CD4-positive, alpha-beta T cell (primary cell): ENCODE data around the gene NCKAP5. TPM values are rescaled to one million over a fixed set of nuclear protein-coding genes. Genes with fewer than 3 reads are reported as not detected.

ENCODE experiments used
- ATAC-seq: fragments of 200-7000 bp; cut with Tn5 transposase; one replicate; pipeline ENCODE4 v1.10.0; 2022; ENCODE audit warnings: mild to moderate bottlenecking; ENCODE audit not compliant: poor library complexity
- CTCF ChIA-PET: fragments of 350-600 bp; sonication (Branson Sonifier 250); formaldehyde crosslinking; loops from one replicate; lab custom pipeline; 2021; ENCODE audit warnings: antibody characterized with exemption, inconsistent platforms; lab: Charles Lee
- POLR2A ChIA-PET: fragments of 350-600 bp; sonication (Branson Sonifier 250); formaldehyde crosslinking; loops from one replicate; lab custom pipeline; 2021; ENCODE audit warnings: antibody characterized with exemption, inconsistent platforms; lab: Charles Lee
- DNase-seq, 14 experiments: peaks; one replicate each; pipeline ENCODE4 v3.0.0-alpha.2; 2013 to 2020; ENCODE audit warnings: mixed read lengths in 2 of 14
- H3K27ac ChIP-seq, 2 donors: one replicate each; pipeline versions ENCODE4 v1.5.1 to v1.7.0; 2013; ENCODE audit warnings: low read length in 2 of 2, low read depth in 1 of 2, mild to moderate bottlenecking in 1 of 2
- H3K27me3 ChIP-seq, 2 experiments: 1 replicate in 1 of 2; 2 replicates in 1 of 2; pipeline versions ENCODE4 v1.6.1 to v1.7.0; 2013; ENCODE audit warnings: low read length in 2 of 2, control low read depth in 1 of 2, mild to moderate bottlenecking in 1 of 2, moderate library complexity in 1 of 2; ENCODE audit not compliant: insufficient read depth in 2 of 2, control insufficient read depth in 1 of 2
- H3K36me3 ChIP-seq: one replicate; pipeline ENCODE4 v1.6.1; 2013; ENCODE audit warnings: low read length, control low read depth; ENCODE audit not compliant: insufficient read depth
- H3K4me1 ChIP-seq: one replicate; pipeline ENCODE4 v1.6.1; 2013; ENCODE audit warnings: low read length, control low read depth; ENCODE audit not compliant: insufficient read depth
- H3K4me3 ChIP-seq: one replicate; pipeline ENCODE4 v1.5.1; 2013; ENCODE audit warnings: mild to moderate bottlenecking, low read length, moderate library complexity
- H3K9me3 ChIP-seq, 2 experiments: 1 replicate in 1 of 2; 2 replicates in 1 of 2; pipeline versions ENCODE4 v1.6.1 to v1.7.0; 2013; ENCODE audit warnings: low read length in 2 of 2, mild to moderate bottlenecking in 2 of 2, control low read depth in 1 of 2, moderate library complexity in 1 of 2; ENCODE audit not compliant: control insufficient read depth in 1 of 2, insufficient read depth in 1 of 2
- H3K27ac Mint-ChIP-seq: one replicate; pipeline ENCODE4 v1.8.0; 2020; ENCODE audit warnings: mixed read lengths
- H3K27me3 Mint-ChIP-seq: one replicate; pipeline ENCODE4 v1.8.0; 2021; ENCODE audit warnings: mixed read lengths
- H3K36me3 Mint-ChIP-seq: one replicate; pipeline ENCODE4 v1.8.0; 2021; ENCODE audit warnings: low read depth, mixed read lengths
- H3K4me1 Mint-ChIP-seq: one replicate; pipeline ENCODE4 v1.8.0; 2021; ENCODE audit warnings: low read depth, mixed read lengths
- H3K4me3 Mint-ChIP-seq: one replicate; pipeline ENCODE4 v1.8.0; 2020; ENCODE audit warnings: mild to moderate bottlenecking, mixed read lengths
- H3K9me3 Mint-ChIP-seq: one replicate; pipeline ENCODE4 v1.8.0; 2020; ENCODE audit warnings: mixed read lengths
- intact Hi-C, 2 experiments: fragments of 100-400 bp; cut with DNase I in 1 of 2; cut with micrococcal nuclease in 1 of 2; formaldehyde crosslinking; loops; one replicate each; pipeline versions ENCODE4 v1.15.1 to v1.9.0; 2023 to 2025; cut with DNase I, micrococcal nuclease
- total RNA-seq, 174 experiments: library from RNA in 2 of 174; stranded (reverse) in 2 of 174; gene quantifications; one replicate each; pipeline ENCODE4 v1.2.3 and lab custom pipeline; 2021 to 2026
- TF ChIP-seq, protein P1 (sequence below): fragments of 200-600 bp; IDR thresholded peaks from one replicate; pipeline ENCODE4 v1.8.0; 2022; ENCODE audit warnings: antibody characterized with exemption, mild to moderate bottlenecking

NCKAP5 gene
- total RNA-seq, 2 experiments from 2014 or later: not detected

DNA sequence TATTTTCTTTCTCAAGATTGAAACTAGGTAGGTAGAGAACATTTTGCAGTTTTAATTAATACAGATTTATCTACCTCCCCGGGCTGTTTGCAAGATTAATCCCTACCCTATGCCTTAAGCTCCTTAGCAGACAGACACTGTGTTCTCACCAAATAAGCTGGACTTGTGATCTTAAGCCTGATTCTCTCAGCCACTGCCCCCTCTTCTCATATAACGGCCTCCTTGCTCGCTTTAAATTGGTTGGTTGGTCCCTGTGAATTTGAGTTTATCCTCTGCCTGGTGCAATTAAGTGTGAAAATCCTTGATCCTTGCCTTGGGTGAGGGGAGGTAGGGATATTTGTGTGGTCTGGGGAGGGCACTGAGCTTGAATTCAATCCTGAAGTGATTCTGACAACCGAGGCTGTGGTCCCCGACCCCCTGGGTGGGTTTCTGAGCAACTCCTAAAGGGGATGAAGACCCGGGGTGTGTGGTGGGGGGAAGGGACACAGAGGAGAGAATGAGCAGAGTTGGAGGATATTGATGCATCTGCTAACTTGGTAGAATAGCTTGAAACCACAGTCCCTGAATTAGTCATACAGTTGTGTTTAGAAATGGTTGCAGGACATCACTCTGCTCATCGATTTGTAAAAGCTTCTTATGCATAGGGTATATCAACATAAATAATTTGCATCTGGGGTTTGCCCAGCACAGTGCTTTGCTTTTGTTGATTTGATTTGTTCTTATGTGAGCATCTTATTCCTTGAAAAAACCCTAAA is 36.9 kb upstream of the NCKAP5 start:
- no peaks in the 10 kb centered on the region for H3K4me1 Mint-ChIP-seq
- ChIA-PET POLR2A (no interaction called here), CTCF (no interaction called here)
- H3K4me3 Mint-ChIP-seq: no peak overlapping the region
- ATAC-seq: no peak
- Histone ChIP-seq H3K4me3 (no peak overlapping the region), H3K27me3 (peaks cover 0 to 6% of the 10 kb centered on the region in 2 experiments), H3K9me3 (peaks cover 0 to 16% of the 10 kb centered on the region in 2 experiments), H3K27ac (no peak overlapping the region), H3K36me3 (no peaks in the 10 kb centered on the region), H3K4me1 (no peaks in the 10 kb centered on the region)
- H3K27me3 Mint-ChIP-seq: peaks cover 4% of the 10 kb centered on the region
- TF ChIP-seq, protein P1, sequence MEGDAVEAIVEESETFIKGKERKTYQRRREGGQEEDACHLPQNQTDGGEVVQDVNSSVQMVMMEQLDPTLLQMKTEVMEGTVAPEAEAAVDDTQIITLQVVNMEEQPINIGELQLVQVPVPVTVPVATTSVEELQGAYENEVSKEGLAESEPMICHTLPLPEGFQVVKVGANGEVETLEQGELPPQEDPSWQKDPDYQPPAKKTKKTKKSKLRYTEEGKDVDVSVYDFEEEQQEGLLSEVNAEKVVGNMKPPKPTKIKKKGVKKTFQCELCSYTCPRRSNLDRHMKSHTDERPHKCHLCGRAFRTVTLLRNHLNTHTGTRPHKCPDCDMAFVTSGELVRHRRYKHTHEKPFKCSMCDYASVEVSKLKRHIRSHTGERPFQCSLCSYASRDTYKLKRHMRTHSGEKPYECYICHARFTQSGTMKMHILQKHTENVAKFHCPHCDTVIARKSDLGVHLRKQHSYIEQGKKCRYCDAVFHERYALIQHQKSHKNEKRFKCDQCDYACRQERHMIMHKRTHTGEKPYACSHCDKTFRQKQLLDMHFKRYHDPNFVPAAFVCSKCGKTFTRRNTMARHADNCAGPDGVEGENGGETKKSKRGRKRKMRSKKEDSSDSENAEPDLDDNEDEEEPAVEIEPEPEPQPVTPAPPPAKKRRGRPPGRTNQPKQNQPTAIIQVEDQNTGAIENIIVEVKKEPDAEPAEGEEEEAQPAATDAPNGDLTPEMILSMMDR: no peak
- intact Hi-C loops: no loop called here
- no peak for DNase-seq
- no peaks in the 10 kb centered on the region for H3K9me3 Mint-ChIP-seq
- no peak overlapping the region for H3K27ac Mint-ChIP-seq
- H3K36me3 Mint-ChIP-seq: no peaks in the 10 kb centered on the region

DNA sequence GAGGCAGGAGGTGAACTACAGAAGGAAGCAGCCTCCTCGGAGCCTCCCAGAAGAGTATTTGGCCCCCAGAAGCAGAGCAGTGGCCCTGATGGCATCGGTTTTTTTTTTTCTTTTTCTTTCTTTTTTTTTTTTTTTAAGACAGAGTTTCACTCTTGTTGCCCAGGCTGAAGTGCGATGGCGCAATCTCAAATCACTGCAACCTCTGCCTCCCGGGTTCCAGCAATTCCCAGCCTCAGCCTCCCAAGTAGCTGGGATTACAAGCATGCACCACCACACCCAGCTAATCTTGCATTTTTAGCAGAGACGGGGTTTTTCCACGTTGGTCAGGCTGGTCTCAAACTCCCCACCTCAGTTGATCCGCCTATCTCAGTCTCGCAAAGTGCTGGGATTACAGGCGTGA is 34.8 kb upstream of the NCKAP5 start:
- intact Hi-C loops: no loop called here
- no peaks in the 10 kb centered on the region for H3K36me3 Mint-ChIP-seq
- ATAC-seq (no peak), DNase-seq (no peak)
- H3K4me1 Mint-ChIP-seq: no peaks in the 10 kb centered on the region
- Histone ChIP-seq H3K9me3 (peaks cover 0 to 17% of the 10 kb centered on the region in 2 experiments), H3K4me3 (no peak overlapping the region), H3K27ac (no peak overlapping the region), H3K4me1 (no peaks in the 10 kb centered on the region), H3K27me3 (peaks cover 0 to 4% of the 10 kb centered on the region in 2 experiments), H3K36me3 (no peaks in the 10 kb centered on the region)
- H3K27ac Mint-ChIP-seq: no peak overlapping the region
- no peaks in the 10 kb centered on the region for H3K9me3 Mint-ChIP-seq
- no peak overlapping the region for H3K4me3 Mint-ChIP-seq
- peaks cover 4% of the 10 kb centered on the region for H3K27me3 Mint-ChIP-seq
- CTCF ChIA-PET: no interaction called here
- POLR2A ChIA-PET: no interaction called here
- TF ChIP-seq, protein P1: no peak

- POLR2A ChIA-PET: no interaction called here
Observed at GRCh38 chr2:133602538-133602937, 34.3 kb upstream of the NCKAP5 start.

More at GRCh38 chr2:133602538-133602937, 34.3 kb upstream of the NCKAP5 start:
- ATAC-seq (no peak), DNase-seq (no peak)
- Mint-ChIP-seq H3K27ac (no peak overlapping the region), H3K27me3 (peaks cover 4% of the 10 kb centered on the region), H3K36me3 (no peaks in the 10 kb centered on the region), H3K4me3 (no peak overlapping the region), H3K9me3 (no peaks in the 10 kb centered on the region), H3K4me1 (no peaks in the 10 kb centered on the region)
- TF ChIP-seq, protein P1: no peak
- intact Hi-C loops: no loop called here
- no peaks in the 10 kb centered on the region for H3K4me1 ChIP-seq
- H3K4me3 ChIP-seq: no peak overlapping the region
- H3K36me3 ChIP-seq: no peaks in the 10 kb centered on the region
- H3K9me3 ChIP-seq: peaks cover 0 to 17% of the 10 kb centered on the region in 2 experiments
- H3K27me3 ChIP-seq: peaks cover 0 to 4% of the 10 kb centered on the region in 2 experiments
- no peak overlapping the region for H3K27ac ChIP-seq
- CTCF ChIA-PET: no interaction called here
